ENCODE data around the gene ZNF208.
"Not testable (repeated sequence)": the region's sequence is repeated elsewhere in the genome, so short reads cannot be mapped to it uniquely, and the experiment has no call there.

ZNF208 gene

DNA sequence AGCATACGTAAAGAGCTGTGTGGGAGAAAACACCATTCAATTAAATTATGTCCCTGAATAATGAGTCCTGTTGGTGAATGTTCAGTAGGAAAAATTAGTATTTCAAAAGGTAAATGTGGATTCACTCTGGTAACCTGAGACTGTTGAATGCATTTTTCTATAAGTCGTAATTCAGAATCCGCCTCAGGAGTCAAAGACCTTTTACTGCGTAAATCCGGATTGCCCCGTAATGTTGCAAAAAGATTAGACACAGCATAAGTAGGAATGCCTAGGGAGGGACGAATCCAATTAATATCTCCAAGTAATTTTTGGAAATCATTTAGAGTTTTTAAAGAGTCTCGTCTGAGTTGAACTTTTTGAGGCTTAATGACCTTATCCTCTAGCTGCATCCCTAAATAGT is 126.0 kb downstream of the ZNF208 start:
- DNase-seq (ENCODE audit: low read depth), result not testable (repeated sequence)

DNA sequence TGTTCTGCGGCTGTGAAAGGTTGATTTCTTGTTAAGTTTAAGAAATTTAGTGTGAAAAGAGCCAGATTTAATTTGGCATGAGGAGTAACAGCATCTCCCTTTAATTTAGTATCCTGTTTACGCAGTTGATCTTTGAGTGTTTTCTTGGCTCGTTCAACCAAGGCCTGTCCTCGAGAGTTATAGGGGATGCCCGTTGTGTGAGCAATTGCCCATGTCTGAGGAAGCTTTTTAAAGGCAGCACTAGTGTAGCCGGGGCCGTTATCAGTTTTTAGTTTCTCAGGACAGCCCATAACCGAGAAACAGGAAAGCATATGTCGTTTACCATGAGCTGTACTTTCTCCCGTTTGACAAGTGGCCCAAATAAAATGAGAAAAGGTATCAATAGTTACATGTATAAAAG is 127.2 kb downstream of the ZNF208 start:
- no peak for DNase-seq (ENCODE audit: low read depth)

Data from GM04503 (cell line).